HEK293 (cell line): ENCODE measurements around the gene GIPC2.

Source experiments
- GLIS2 ChIP-seq: fragments of 450-650 bp; formaldehyde crosslinking; IDR thresholded peaks from 2 replicates; pipeline ENCODE4 v1.5.1; 2016; ENCODE audit warnings: missing biosample characterization, missing genetic modification characterization
- PRDM2 ChIP-seq: fragments of 450-650 bp; formaldehyde crosslinking; IDR thresholded peaks from 2 replicates; pipeline ENCODE4 v1.5.1; 2016; ENCODE audit warnings: missing biosample characterization, missing genetic modification characterization, borderline replicate concordance
- ZBTB8A ChIP-seq: fragments of 450-650 bp; formaldehyde crosslinking; IDR thresholded peaks from 2 replicates; pipeline ENCODE4 v1.5.1; 2016; ENCODE audit warnings: missing biosample characterization, missing genetic modification characterization
- ZEB2 ChIP-seq: fragments of 450-650 bp; formaldehyde crosslinking; IDR thresholded peaks from 2 replicates; pipeline ENCODE4 v1.5.1; 2016; ENCODE audit warnings: missing biosample characterization, missing genetic modification characterization
- ZFP37 ChIP-seq: fragments of 450-650 bp; formaldehyde crosslinking; IDR thresholded peaks from 2 replicates; pipeline ENCODE4 v1.5.1; 2016; ENCODE audit warnings: missing biosample characterization, missing genetic modification characterization
- ZFP41 ChIP-seq: fragments of 450-650 bp; formaldehyde crosslinking; IDR thresholded peaks from 2 replicates; pipeline ENCODE4 v1.5.1; 2016; ENCODE audit warnings: missing biosample characterization, missing genetic modification characterization, borderline replicate concordance
- ZNF324 ChIP-seq: fragments of 450-650 bp; formaldehyde crosslinking; IDR thresholded peaks from 2 replicates; pipeline ENCODE4 v1.5.1; 2016; ENCODE audit warnings: missing biosample characterization, missing genetic modification characterization
- ZNF514 ChIP-seq: fragments of 450-650 bp; formaldehyde crosslinking; IDR thresholded peaks from 2 replicates; pipeline ENCODE4 v1.5.1; 2016; ENCODE audit warnings: missing biosample characterization, missing genetic modification characterization
- ZNF639 ChIP-seq: fragments of 450-650 bp; formaldehyde crosslinking; IDR thresholded peaks from 2 replicates; pipeline ENCODE4 v1.5.1; 2016; ENCODE audit warnings: missing biosample characterization, missing genetic modification characterization
- ZNF768 ChIP-seq: fragments of 450-650 bp; formaldehyde crosslinking; IDR thresholded peaks from 2 replicates; pipeline ENCODE4 v1.5.1; 2018; ENCODE audit warnings: missing biosample characterization, mild to moderate bottlenecking, missing genetic modification characterization
- ZSCAN23 ChIP-seq: fragments of 450-650 bp; formaldehyde crosslinking; IDR thresholded peaks from 2 replicates; pipeline ENCODE4 v1.5.1; 2016; ENCODE audit warnings: missing biosample characterization, missing genetic modification characterization
- TF ChIP-seq, protein P1 (sequence below): fragments of 450-650 bp; formaldehyde crosslinking; IDR thresholded peaks from 2 replicates; pipeline ENCODE4 v1.5.1; 2016; ENCODE audit warnings: missing biosample characterization, missing genetic modification characterization
- TF ChIP-seq, protein P2 (sequence below): fragments of 450-650 bp; formaldehyde crosslinking; IDR thresholded peaks from 2 replicates; pipeline ENCODE4 v1.5.1; 2016; ENCODE audit warnings: missing biosample characterization, missing genetic modification characterization
- TF ChIP-seq, protein P3 (sequence below): fragments of 450-650 bp; formaldehyde crosslinking; IDR thresholded peaks from 2 replicates; pipeline ENCODE4 v1.5.1; 2016; ENCODE audit warnings: missing biosample characterization, missing genetic modification characterization, borderline replicate concordance
- TF ChIP-seq, protein P4 (sequence below): fragments of 450-650 bp; formaldehyde crosslinking; IDR thresholded peaks from 2 replicates; pipeline ENCODE4 v1.5.1; 2017; ENCODE audit warnings: missing biosample characterization, missing genetic modification characterization
- TF ChIP-seq, protein P5 (sequence below): fragments of 450-650 bp; formaldehyde crosslinking; IDR thresholded peaks from 2 replicates; pipeline ENCODE4 v1.5.0; 2017; ENCODE audit warnings: missing biosample characterization, missing genetic modification characterization, borderline replicate concordance

The GIPC2 gene

DNA sequence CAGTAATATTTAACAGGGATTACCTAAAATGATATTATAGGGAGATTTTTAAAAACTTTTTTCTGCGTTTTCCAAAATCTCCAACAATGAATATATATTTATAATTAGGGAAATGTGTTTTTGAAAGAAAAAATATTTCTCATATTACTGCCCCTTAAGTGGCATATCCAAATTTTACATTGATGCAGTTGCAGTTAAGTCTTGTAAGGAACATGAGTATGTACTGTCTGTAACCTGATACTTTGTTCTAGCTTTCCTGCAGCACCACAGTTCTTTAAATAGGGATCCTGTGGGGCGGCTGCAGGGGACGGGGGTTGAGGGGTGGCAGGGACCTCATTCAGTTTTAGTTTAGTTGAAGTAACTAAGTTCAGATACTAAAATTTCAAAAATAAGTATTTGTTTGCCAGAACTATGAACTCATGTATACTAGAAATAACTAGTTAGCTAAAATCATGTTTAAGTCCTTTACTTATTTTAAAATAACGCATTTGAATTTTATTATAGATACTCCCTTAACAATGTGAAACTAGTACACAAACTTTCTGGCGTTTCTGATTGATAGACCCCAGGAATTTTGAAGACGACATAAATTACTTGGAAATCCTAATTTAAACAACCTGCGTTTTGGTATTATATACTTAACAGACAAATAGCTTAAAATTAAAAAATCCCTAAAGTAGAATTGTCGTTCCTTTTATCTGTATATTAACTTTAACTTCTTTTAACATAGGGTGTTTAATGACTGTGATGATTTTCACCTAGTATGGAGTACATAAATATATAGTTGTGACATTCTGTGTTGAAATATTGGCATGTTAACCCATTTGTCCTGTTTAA, 41.7 kb upstream of the GIPC2 start (continued):
- TF ChIP-seq, protein P1, sequence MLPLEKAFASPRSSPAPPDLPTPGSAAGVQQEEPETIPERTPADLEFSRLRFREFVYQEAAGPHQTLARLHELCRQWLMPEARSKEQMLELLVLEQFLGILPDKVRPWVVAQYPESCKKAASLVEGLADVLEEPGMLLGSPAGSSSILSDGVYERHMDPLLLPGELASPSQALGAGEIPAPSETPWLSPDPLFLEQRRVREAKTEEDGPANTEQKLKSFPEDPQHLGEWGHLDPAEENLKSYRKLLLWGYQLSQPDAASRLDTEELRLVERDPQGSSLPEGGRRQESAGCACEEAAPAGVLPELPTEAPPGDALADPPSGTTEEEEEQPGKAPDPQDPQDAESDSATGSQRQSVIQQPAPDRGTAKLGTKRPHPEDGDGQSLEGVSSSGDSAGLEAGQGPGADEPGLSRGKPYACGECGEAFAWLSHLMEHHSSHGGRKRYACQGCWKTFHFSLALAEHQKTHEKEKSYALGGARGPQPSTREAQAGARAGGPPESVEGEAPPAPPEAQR (tag by site-specific recombination) = no peak
- peak; percentile 73 for TF ChIP-seq GLIS2 (tag by site-specific recombination)
- TF ChIP-seq PRDM2 (tag by site-specific recombination) = no peak
- TF ChIP-seq ZFP37 (tag by site-specific recombination) = no peak
- no peak for TF ChIP-seq ZNF768 (tag by site-specific recombination)
- TF ChIP-seq ZNF324 (tag by site-specific recombination) = no peak
- no peak for TF ChIP-seq ZFP41 (tag by site-specific recombination)
- peak; percentile 50; the same call in 1 of the 2 replicates for TF ChIP-seq ZEB2 (tag by site-specific recombination)
- TF ChIP-seq, protein P2, sequence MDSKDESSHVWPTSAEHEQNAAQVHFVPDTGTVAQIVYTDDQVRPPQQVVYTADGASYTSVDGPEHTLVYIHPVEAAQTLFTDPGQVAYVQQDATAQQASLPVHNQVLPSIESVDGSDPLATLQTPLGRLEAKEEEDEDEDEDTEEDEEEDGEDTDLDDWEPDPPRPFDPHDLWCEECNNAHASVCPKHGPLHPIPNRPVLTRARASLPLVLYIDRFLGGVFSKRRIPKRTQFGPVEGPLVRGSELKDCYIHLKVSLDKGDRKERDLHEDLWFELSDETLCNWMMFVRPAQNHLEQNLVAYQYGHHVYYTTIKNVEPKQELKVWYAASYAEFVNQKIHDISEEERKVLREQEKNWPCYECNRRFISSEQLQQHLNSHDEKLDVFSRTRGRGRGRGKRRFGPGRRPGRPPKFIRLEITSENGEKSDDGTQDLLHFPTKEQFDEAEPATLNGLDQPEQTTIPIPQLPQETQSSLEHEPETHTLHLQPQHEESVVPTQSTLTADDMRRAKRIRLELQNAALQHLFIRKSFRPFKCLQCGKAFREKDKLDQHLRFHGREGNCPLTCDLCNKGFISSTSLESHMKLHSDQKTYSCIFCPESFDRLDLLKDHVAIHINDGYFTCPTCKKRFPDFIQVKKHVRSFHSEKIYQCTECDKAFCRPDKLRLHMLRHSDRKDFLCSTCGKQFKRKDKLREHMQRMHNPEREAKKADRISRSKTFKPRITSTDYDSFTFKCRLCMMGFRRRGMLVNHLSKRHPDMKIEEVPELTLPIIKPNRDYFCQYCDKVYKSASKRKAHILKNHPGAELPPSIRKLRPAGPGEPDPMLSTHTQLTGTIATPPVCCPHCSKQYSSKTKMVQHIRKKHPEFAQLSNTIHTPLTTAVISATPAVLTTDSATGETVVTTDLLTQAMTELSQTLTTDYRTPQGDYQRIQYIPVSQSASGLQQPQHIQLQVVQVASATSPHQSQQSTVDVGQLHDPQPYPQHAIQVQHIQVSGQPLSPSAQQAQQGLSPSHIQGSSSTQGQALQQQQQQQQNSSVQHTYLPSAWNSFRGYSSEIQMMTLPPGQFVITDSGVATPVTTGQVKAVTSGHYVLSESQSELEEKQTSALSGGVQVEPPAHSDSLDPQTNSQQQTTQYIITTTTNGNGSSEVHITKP (tag by site-specific recombination) = peak; percentile 34; the same call in 1 of the 2 replicates
- TF ChIP-seq ZNF514 = no peak
- TF ChIP-seq, protein P3, sequence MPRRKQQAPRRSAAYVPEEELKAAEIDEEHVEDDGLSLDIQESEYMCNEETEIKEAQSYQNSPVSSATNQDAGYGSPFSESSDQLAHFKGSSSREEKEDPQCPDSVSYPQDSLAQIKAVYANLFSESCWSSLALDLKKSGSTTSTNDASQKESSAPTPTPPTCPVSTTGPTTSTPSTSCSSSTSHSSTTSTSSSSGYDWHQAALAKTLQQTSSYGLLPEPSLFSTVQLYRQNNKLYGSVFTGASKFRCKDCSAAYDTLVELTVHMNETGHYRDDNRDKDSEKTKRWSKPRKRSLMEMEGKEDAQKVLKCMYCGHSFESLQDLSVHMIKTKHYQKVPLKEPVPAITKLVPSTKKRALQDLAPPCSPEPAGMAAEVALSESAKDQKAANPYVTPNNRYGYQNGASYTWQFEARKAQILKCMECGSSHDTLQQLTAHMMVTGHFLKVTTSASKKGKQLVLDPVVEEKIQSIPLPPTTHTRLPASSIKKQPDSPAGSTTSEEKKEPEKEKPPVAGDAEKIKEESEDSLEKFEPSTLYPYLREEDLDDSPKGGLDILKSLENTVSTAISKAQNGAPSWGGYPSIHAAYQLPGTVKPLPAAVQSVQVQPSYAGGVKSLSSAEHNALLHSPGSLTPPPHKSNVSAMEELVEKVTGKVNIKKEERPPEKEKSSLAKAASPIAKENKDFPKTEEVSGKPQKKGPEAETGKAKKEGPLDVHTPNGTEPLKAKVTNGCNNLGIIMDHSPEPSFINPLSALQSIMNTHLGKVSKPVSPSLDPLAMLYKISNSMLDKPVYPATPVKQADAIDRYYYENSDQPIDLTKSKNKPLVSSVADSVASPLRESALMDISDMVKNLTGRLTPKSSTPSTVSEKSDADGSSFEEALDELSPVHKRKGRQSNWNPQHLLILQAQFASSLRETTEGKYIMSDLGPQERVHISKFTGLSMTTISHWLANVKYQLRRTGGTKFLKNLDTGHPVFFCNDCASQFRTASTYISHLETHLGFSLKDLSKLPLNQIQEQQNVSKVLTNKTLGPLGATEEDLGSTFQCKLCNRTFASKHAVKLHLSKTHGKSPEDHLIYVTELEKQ (tag by site-specific recombination) = 0 out of 2 replicates have a peak, but pooled peaks have one; percentile 9
- TF ChIP-seq ZBTB8A (tag by site-specific recombination) = 0 out of 2 replicates have a peak, but pooled peaks have one; percentile 27
- TF ChIP-seq, protein P4, sequence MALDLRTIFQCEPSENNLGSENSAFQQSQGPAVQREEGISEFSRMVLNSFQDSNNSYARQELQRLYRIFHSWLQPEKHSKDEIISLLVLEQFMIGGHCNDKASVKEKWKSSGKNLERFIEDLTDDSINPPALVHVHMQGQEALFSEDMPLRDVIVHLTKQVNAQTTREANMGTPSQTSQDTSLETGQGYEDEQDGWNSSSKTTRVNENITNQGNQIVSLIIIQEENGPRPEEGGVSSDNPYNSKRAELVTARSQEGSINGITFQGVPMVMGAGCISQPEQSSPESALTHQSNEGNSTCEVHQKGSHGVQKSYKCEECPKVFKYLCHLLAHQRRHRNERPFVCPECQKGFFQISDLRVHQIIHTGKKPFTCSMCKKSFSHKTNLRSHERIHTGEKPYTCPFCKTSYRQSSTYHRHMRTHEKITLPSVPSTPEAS (tag by site-specific recombination) = no peak
- TF ChIP-seq ZSCAN23 (tag by site-specific recombination) = no peak
- TF ChIP-seq, protein P5, sequence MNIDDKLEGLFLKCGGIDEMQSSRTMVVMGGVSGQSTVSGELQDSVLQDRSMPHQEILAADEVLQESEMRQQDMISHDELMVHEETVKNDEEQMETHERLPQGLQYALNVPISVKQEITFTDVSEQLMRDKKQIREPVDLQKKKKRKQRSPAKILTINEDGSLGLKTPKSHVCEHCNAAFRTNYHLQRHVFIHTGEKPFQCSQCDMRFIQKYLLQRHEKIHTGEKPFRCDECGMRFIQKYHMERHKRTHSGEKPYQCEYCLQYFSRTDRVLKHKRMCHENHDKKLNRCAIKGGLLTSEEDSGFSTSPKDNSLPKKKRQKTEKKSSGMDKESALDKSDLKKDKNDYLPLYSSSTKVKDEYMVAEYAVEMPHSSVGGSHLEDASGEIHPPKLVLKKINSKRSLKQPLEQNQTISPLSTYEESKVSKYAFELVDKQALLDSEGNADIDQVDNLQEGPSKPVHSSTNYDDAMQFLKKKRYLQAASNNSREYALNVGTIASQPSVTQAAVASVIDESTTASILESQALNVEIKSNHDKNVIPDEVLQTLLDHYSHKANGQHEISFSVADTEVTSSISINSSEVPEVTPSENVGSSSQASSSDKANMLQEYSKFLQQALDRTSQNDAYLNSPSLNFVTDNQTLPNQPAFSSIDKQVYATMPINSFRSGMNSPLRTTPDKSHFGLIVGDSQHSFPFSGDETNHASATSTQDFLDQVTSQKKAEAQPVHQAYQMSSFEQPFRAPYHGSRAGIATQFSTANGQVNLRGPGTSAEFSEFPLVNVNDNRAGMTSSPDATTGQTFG (tag by site-specific recombination) = no peak
- TF ChIP-seq ZNF639 (tag by site-specific recombination) = no peak
